GM12892 (cell line): ENCODE measurements around the gene YBX1.
A peak's percentile ranks its signal among the peaks of the same experiment; 100 is the strongest.
"Not testable (repeated sequence)": the region's sequence is repeated elsewhere in the genome, so short reads cannot be mapped to it uniquely, and the experiment has no call there.

Experiments used
- DNase-seq: peaks from one replicate; pipeline ENCODE4 v3.0.0; 2011; ENCODE audit not compliant: insufficient read length
- FAIRE-seq: peaks from 2 replicates; lab custom pipeline; 2011; peaks lifted over from hg19 to GRCh38; lab: Jason Lieb, UNC
- POLR2A ChIP-seq: IDR thresholded peaks from 2 replicates; pipeline ENCODE4 v1.6.1; 2011; ENCODE audit warnings: low read depth, low read length, control low read depth
- POLR2AphosphoS5 ChIP-seq: IDR thresholded peaks from 2 replicates; pipeline ENCODE4 v1.6.1; 2011; ENCODE audit warnings: low read depth, low read length, control low read depth
- TAF1 ChIP-seq: IDR thresholded peaks from 2 replicates; pipeline ENCODE4 v1.6.1; 2011; ENCODE audit warnings: low read depth, mild to moderate bottlenecking, control low read depth, low read length, borderline replicate concordance

Gene YBX1

DNA sequence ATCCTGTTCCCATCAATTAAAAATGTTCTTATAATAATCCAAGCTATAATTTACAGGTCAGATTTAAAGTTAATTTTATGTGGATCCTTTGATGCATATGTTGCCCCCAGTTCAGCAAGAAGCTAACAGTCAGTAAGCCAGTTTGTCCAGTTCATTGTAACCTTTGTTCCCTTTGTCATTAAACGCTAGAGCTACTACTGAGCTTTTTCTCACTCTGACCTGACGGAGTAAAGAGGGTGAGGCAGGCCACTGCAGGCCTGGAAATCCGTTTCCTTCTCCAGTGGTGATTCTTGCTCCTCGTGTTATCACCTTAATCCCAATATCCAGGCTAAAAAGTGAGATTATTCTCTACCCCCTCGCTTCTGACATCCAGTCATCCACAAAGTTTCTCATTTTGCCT lies 10.2 kb downstream of the YBX1 start:
- no peak for DNase-seq
- no peak for FAIRE-seq
- TF ChIP-seq POLR2AphosphoS5 (no peak), POLR2A (no peak), TAF1 (no peak)

- FAIRE-seq (no peak), DNase-seq (no peak)
- TF ChIP-seq POLR2A (no peak), POLR2AphosphoS5 (no peak), TAF1 (no peak)
These were observed 10.7 kb downstream of the YBX1 start for GRCh38 chr1:42692911-42693310.

- peak; percentile 21 for FAIRE-seq
- no peak for DNase-seq
- no peak for TF ChIP-seq POLR2AphosphoS5
- TF ChIP-seq POLR2A = no peak
- no peak for TF ChIP-seq TAF1
These were observed 16.0 kb downstream of the YBX1 start for GRCh38 chr1:42698081-42698813.

DNA sequence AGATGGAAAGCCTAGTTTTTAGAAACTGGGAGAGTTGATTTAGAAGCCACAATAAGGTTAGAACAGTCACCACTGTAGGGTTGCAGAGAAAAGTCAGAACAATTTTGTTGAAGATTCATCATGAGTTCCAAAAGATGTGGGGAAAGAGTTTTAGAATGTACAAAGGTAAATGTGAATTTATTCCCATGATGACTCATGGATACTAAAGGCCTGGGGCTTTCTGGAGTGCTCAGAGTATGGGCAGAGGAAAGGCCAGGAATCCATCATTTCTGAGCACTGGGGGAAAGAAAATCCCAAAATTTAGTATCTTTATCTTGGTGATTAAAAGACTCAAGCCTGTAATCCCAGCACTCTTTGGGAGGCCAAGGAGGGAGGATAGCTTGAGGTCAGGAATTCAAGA lies 17.8 kb downstream of the YBX1 start:
- DNase-seq (no peak), FAIRE-seq (no peak)
- TF ChIP-seq POLR2A = no peak
- no peak for TF ChIP-seq POLR2AphosphoS5
- TF ChIP-seq TAF1 = no peak

DNA sequence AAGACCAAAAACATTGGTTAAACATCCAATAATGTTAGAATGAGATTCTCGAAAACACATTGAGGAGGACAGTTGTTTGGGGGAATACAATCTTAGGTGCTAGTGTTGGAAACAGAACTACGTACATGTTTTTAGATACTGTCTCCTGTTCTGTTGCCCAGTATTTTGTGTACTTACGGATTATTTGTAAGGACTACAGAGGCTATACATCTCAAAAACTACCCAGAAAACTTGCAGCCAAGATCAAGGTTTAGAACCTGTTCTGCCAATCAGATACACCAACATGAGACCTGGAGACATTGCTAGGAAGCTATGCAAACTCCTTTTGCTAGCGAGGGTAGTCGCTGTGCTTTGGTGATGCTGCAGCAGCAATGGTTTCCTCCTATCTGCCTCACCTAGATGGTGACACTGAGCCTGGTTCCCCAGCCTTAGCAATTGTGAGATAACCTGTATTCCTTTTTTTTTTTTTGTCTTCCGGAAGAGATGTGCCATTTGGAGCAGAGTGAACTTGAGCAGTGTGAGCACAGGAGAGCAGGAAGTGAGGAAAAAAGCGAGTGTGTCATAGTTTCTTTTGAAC lies 21.8 kb downstream of the YBX1 start:
- DNase-seq (no peak), FAIRE-seq (peak; percentile 38)
- TF ChIP-seq TAF1 (no peak), POLR2A (peak; percentile 52), POLR2AphosphoS5 (no peak; the same call in 1 of the 2 replicates)

GRCh38 chr1:42712808-42713207 lies 30.6 kb downstream of the YBX1 start:
- DNase-seq = not testable (repeated sequence)

DNA sequence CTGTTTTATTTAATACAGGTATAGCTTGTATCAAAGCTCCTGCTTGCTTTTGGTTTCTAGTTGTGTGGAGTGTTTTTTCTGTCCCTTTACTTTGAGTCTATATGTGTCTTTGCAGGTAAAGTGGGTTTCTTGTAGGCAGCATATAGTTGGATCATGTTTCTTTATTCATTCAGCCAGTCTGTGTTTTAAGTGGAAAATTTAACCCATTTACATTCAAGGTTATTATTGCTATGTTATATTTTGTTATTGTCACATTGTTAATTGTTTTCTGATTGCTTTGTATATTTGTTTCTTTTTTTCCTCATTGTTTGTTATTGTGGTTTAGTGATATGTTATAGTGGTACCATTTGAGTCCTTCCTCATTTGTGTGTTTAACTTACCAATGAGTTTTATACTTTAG lies 31.1 kb downstream of the YBX1 start:
- DNase-seq (no peak), FAIRE-seq (no peak)
- no peak for TF ChIP-seq POLR2AphosphoS5
- no peak for TF ChIP-seq POLR2A
- no peak for TF ChIP-seq TAF1

More at GRCh38 chr1:42712808-42713207, 30.6 kb downstream of the YBX1 start:
- not testable (repeated sequence) for FAIRE-seq

DNA sequence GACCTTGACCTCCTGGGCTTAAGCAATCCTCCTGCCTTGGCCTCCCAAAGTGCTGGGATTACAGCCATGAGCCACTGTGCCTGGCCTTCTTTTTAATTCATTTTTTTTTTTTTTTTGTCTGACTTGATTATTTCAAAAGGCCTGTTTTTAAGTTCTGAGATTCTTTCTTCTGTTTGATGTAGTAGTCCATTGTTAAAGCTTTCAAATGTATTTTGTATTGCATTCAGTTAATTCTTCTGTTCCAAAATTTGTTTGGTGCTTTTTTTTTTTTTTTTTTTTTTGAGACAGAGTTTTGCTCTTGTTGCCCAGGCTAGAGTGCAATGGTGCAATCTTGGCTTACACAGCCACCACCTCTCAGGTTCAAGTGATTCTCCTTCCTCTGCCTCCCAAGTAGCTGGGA lies 32.2 kb downstream of the YBX1 start:
- FAIRE-seq, DNase-seq: not testable (repeated sequence)

GRCh38 chr1:42720868-42721267 lies 38.6 kb downstream of the YBX1 start:
- no peak for FAIRE-seq
- no peak for DNase-seq
- TF ChIP-seq POLR2A = no peak
- TF ChIP-seq TAF1 = no peak
- no peak for TF ChIP-seq POLR2AphosphoS5

DNA sequence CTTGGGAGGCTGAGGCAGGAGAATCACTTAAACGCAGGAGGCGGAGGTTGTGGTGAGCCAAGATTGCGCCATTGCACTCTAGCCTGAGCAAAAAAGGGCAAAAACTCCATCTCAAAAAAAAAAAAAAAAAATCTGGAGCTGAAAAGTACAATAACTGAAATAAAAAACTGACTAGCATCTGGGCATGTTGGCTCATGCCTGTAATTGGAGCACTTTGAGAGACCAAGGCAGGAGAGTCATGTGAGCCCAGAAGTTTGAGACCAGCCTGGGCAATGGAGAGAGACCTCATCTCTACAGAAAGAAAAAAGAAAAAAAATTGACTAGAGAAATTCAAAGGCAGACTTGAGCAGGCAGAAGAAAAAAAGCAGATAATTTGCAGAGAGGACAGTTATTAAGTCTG lies 39.7 kb downstream of the YBX1 start:
- FAIRE-seq = no peak
- no peak for DNase-seq
- TF ChIP-seq TAF1 = no peak
- TF ChIP-seq POLR2AphosphoS5 = no peak
- TF ChIP-seq POLR2A = no peak

- not testable (repeated sequence) for DNase-seq, FAIRE-seq
These were observed 40.2 kb downstream of the YBX1 start for GRCh38 chr1:42722403-42722802.

- no peak for DNase-seq
- no peak for FAIRE-seq
- no peak for TF ChIP-seq POLR2AphosphoS5
- no peak for TF ChIP-seq TAF1
- no peak for TF ChIP-seq POLR2A
These were observed 41.3 kb downstream of the YBX1 start for GRCh38 chr1:42723511-42723910.

GRCh38 chr1:42725820-42726219 lies 43.6 kb downstream of the YBX1 start:
- not testable (repeated sequence) for FAIRE-seq, DNase-seq
